NCI-H345 (cell line): ENCODE measurements around the gene ADAMTS12.
"Not testable (repeated sequence)": the region's sequence is repeated elsewhere in the genome, so short reads cannot be mapped to it uniquely, and the experiment has no call there.

Experiments
- DNase-seq: peaks from one replicate; lab custom pipeline; 2025; lab: John Stamatoyannopoulos, UW

The ADAMTS12 gene

GRCh38 chr5:33582417-33582816 is 309.4 kb downstream of the ADAMTS12 start:
- no peak for DNase-seq

- no peak for DNase-seq
These were observed 312.0 kb downstream of the ADAMTS12 start for GRCh38 chr5:33579789-33580188.

GRCh38 chr5:33579152-33579551 is 312.6 kb downstream of the ADAMTS12 start:
- DNase-seq = no peak

- no peak for DNase-seq
These were observed 314.8 kb downstream of the ADAMTS12 start for GRCh38 chr5:33576726-33577590.

GRCh38 chr5:33565324-33565723 is 326.5 kb downstream of the ADAMTS12 start:
- DNase-seq = no peak

- DNase-seq = no peak
These were observed 327.5 kb downstream of the ADAMTS12 start for GRCh38 chr5:33563983-33564908.

- no peak for DNase-seq
These were observed 328.3 kb downstream of the ADAMTS12 start for GRCh38 chr5:33563530-33563929.

- no peak for DNase-seq
These were observed 333.3 kb downstream of the ADAMTS12 start for GRCh38 chr5:33558489-33558888.

- DNase-seq = no peak
These were observed 334.2 kb downstream of the ADAMTS12 start for GRCh38 chr5:33557605-33558004.

- DNase-seq = peak; percentile 4
These were observed 335.2 kb downstream of the ADAMTS12 start for GRCh38 chr5:33556330-33557328.

GRCh38 chr5:33549982-33550567 is 341.7 kb downstream of the ADAMTS12 start:
- no peak for DNase-seq

GRCh38 chr5:33539790-33540189 is 352.0 kb downstream of the ADAMTS12 start:
- not testable (repeated sequence) for DNase-seq

- no peak for DNase-seq
These were observed 352.6 kb downstream of the ADAMTS12 start for GRCh38 chr5:33539212-33539611.

GRCh38 chr5:33538201-33538600 is 353.6 kb downstream of the ADAMTS12 start:
- DNase-seq = no peak

- DNase-seq = no peak
These were observed 354.6 kb downstream of the ADAMTS12 start for GRCh38 chr5:33537240-33537639.

- no peak for DNase-seq
These were observed 355.0 kb downstream of the ADAMTS12 start for GRCh38 chr5:33536802-33537201.

GRCh38 chr5:33531824-33532223 is 360.0 kb downstream of the ADAMTS12 start:
- DNase-seq = no peak

GRCh38 chr5:33531037-33531298 is 360.8 kb downstream of the ADAMTS12 start:
- DNase-seq = no peak

- DNase-seq = no peak
These were observed 361.4 kb downstream of the ADAMTS12 start for GRCh38 chr5:33530183-33531036.

- no peak for DNase-seq
These were observed 364.1 kb downstream of the ADAMTS12 start for GRCh38 chr5:33527696-33528095.
